Measurements from ENCODE around the gene PAX7.

Gene PAX7

GRCh38 chr1:18619467-18619835, 11.2 kb upstream of the PAX7 start:
- no peak for DNase-seq

GRCh38 chr1:18628511-18628910, 2.1 kb upstream of the PAX7 start:
- no peak for DNase-seq

GRCh38 chr1:18629659-18630510, 761 bp upstream of the PAX7 start:
- no peak for DNase-seq

GRCh38 chr1:18631496-18632217, 1.0 kb downstream of the PAX7 start:
- DNase-seq = no peak

- no peak for DNase-seq
These were observed 1.6 kb downstream of the PAX7 start for GRCh38 chr1:18632218-18632588.

GRCh38 chr1:18632783-18633421, 2.3 kb downstream of the PAX7 start:
- no peak for DNase-seq

- DNase-seq = no peak
These were observed 2.9 kb downstream of the PAX7 start for GRCh38 chr1:18633422-18634155.

- no peak for DNase-seq
These were observed 3.6 kb downstream of the PAX7 start for GRCh38 chr1:18634276-18634675.

GRCh38 chr1:18635070-18635577, 4.5 kb downstream of the PAX7 start:
- no peak for DNase-seq

GRCh38 chr1:18635891-18636595, 5.4 kb downstream of the PAX7 start:
- no peak for DNase-seq

GRCh38 chr1:18636596-18637508, 6.2 kb downstream of the PAX7 start:
- DNase-seq = no peak

- no peak for DNase-seq
These were observed 6.9 kb downstream of the PAX7 start for GRCh38 chr1:18637511-18637960.

GRCh38 chr1:18637962-18638834, 7.6 kb downstream of the PAX7 start:
- no peak for DNase-seq

- no peak for DNase-seq
These were observed 8.3 kb downstream of the PAX7 start for GRCh38 chr1:18638835-18639364.

- DNase-seq = no peak
These were observed 8.9 kb downstream of the PAX7 start for GRCh38 chr1:18639368-18640055.

- no peak for DNase-seq
These were observed 9.8 kb downstream of the PAX7 start for GRCh38 chr1:18640228-18641004.

GRCh38 chr1:18641005-18641941, 10.6 kb downstream of the PAX7 start:
- no peak for DNase-seq
